Ovary (tissue), 9 donors: ENCODE measurements around the gene FAM98B. TPM values are rescaled to one million over a fixed set of nuclear protein-coding genes. Genes with fewer than 3 reads are reported as not detected.

Experiments
- DNase-seq, 5 donors: peaks; one replicate each; pipeline ENCODE4 v3.0.0-alpha.2; 2019 to 2020
- H3K27ac ChIP-seq, 2 donors: fragments of 200-600 bp; one replicate each; pipeline versions ENCODE4 v1.5.1 to v1.8.0; 2019 to 2022
- H3K27me3 ChIP-seq: fragments of 200-600 bp; one replicate; pipeline ENCODE4 v1.8.0; 2022
- H3K36me3 ChIP-seq: fragments of 200-600 bp; sonication (generic); one replicate; pipeline ENCODE4 v1.5.1; 2019
- H3K4me1 ChIP-seq: one replicate; pipeline ENCODE4 v1.8.1; 2013; ENCODE audit warnings: mild to moderate bottlenecking, moderate library complexity; ENCODE audit not compliant: insufficient read depth
- H3K4me3 ChIP-seq: fragments of 200-600 bp; sonication (generic); one replicate; pipeline ENCODE4 v1.5.1; 2017
- H3K9me3 ChIP-seq, 2 donors: fragments of 200-600 bp in 1 of 2; sonication (generic) in 1 of 2; one replicate each; pipeline versions ENCODE4 v1.5.1 to v1.8.1; 2013 to 2019; ENCODE audit warnings: mild to moderate bottlenecking in 1 of 2, moderate library complexity in 1 of 2
- CTCF ChIP-seq, 3 donors: fragments of 450-650 bp in 2 of 3; fragments of 200-600 bp in 1 of 3; IDR thresholded peaks; one replicate each; pipeline versions ENCODE4 v1.5.1 to v1.8.0; 2016 to 2022; ENCODE audit warnings: antibody characterized with exemption in 3 of 3, mild to moderate bottlenecking in 1 of 3
- EP300 ChIP-seq: sonication (generic); formaldehyde crosslinking; IDR thresholded peaks from one replicate; pipeline ENCODE4 v1.6.1; 2017; ENCODE audit warnings: antibody characterized with exemption
- POLR2A ChIP-seq: fragments of 450-650 bp; IDR thresholded peaks from one replicate; pipeline ENCODE4 v1.6.1; 2017; ENCODE audit warnings: antibody characterized with exemption, mild to moderate bottlenecking, moderate library complexity
- WGBS, 3 donors: extraction: QIAGEN DNeasy Blood & Tissue Kit in 1 of 3; methylation state at CpG; one replicate each; pipeline versions ENCODE4 v1.1.5 to v1.1.7; 2013 to 2017; 5-methylcytosine and 5-hydroxymethylcytosine counted together
- intact Hi-C, 4 donors: fragments of 100-400 bp; cut with DNase I; formaldehyde crosslinking; loops; one replicate each; pipeline versions ENCODE4 v1.11.0 to v1.15.1; 2022 to 2023
- polyA plus RNA-seq, 2 donors: library from polyadenylated mRNA; stranded (reverse); fragments of 200-250 nt in 1 of 2; fragments of 350-450 nt in 1 of 2; fragmentation: Illumina TruSeq in 1 of 2; extraction: RNeasy Lipid Tissue Mini Kit (QIAGEN cat#74804) in 1 of 2; gene quantifications; one replicate each; pipeline ENCODE4 v1.2.3, GENCODE V29; 2013 to 2014
- total RNA-seq, 7 donors: library from RNA; depleted of rRNA in 2 of 7; stranded (reverse); fragments of >200 nt in 2 of 7; fragmentation: NEBNext Ultra II Directional in 3 of 7; extraction: Animal tissue kit (Norgen Biotek cat#: 25700) in 3 of 7; gene quantifications; one replicate each; pipeline versions ENCODE4 v1.1.0 to v1.2.4, GENCODE V29; 2016 to 2023
- donor health status: DM: no; HTN: no; CAD: no; lungs with moderate emphysema.
- donor health status: DM: no; HTN: no; CAD: no.
- donor health status: Bipolar disorder and iron deficiency.
- donor health status: DM: yes; HTN: yes; CAD: no.
- donor health status: DM: no; HTN: no; CAD: no.
- donor health status: DM: yes; HTN: yes; CAD: no.

The FAM98B gene
- total and polyA plus RNA-seq, 9 donors = 9.4 to 35.3 (median 19.8) TPM

GRCh38 chr15:38496151-38496550, 42.2 kb downstream of the FAM98B start:
- H3K4me1 ChIP-seq = no peaks in the 10 kb centered on the region
- no peaks in the 10 kb centered on the region for H3K36me3 ChIP-seq
- TF ChIP-seq CTCF (IDR thresholded peaks at IDR 0.05) (no peak), POLR2A (no peak), EP300 (no peak)
- H3K27ac ChIP-seq = no peak overlapping the region
- no peaks in the 10 kb centered on the region for H3K9me3 ChIP-seq
- intact Hi-C loops = no loop called here
- no peak for DNase-seq
- WGBS, 3 donors = 32 to 66% (median 52%) methylated on average over 1 of the region's 1 CpG
- H3K4me3 ChIP-seq = no peak overlapping the region
- no peaks in the 10 kb centered on the region for H3K27me3 ChIP-seq

- WGBS, 3 donors = 71 to 93% (median 89%) methylated on average over 1 of the region's 1 CpG
- TF ChIP-seq POLR2A = no peak
- no peak for TF ChIP-seq CTCF (IDR thresholded peaks at IDR 0.05)
- TF ChIP-seq EP300 = no peak
- no peaks in the 10 kb centered on the region for H3K36me3 ChIP-seq
- no peaks in the 10 kb centered on the region for H3K9me3 ChIP-seq
- intact Hi-C loops = no loop called here
- H3K4me1 ChIP-seq = no peaks in the 10 kb centered on the region
- no peak overlapping the region for H3K27ac ChIP-seq
- no peak overlapping the region for H3K4me3 ChIP-seq
- DNase-seq = no peak
- H3K27me3 ChIP-seq = no peaks in the 10 kb centered on the region
Measured at GRCh38 chr15:38499651-38500050, 45.7 kb downstream of the FAM98B start.

- TF ChIP-seq POLR2A (no peak), CTCF (IDR thresholded peaks at IDR 0.05) (no peak), EP300 (no peak)
- DNase-seq = no peak
- no peaks in the 10 kb centered on the region for H3K27me3 ChIP-seq
- no peaks in the 10 kb centered on the region for H3K36me3 ChIP-seq
- intact Hi-C loops = no loop called here
- WGBS, 3 donors = 62 to 81% (median 70%) methylated on average over 2 of the region's 2 CpGs
- H3K9me3 ChIP-seq = no peaks in the 10 kb centered on the region
- H3K27ac ChIP-seq = no peak overlapping the region
- H3K4me3 ChIP-seq = no peak overlapping the region
- no peaks in the 10 kb centered on the region for H3K4me1 ChIP-seq
Measured at GRCh38 chr15:38503496-38503895, 49.6 kb downstream of the FAM98B start.

- Histone ChIP-seq H3K9me3 (no peaks in the 10 kb centered on the region), H3K4me1 (no peaks in the 10 kb centered on the region), H3K4me3 (no peak overlapping the region), H3K27me3 (no peaks in the 10 kb centered on the region), H3K27ac (no peak overlapping the region), H3K36me3 (no peaks in the 10 kb centered on the region)
- no peak for DNase-seq
- 59 to 64% (median 62%) methylated on average over 4 of the region's 4 CpGs for WGBS, 3 donors
- no peak for TF ChIP-seq CTCF (IDR thresholded peaks at IDR 0.05)
- TF ChIP-seq EP300 = no peak
- no peak for TF ChIP-seq POLR2A
- intact Hi-C loops = no loop called here
Measured at GRCh38 chr15:38504680-38505467, 50.9 kb downstream of the FAM98B start.
